ENCODE results near the gene MIB2. TPM values are rescaled to one million over a fixed set of nuclear protein-coding genes. Genes with fewer than 3 reads are reported as not detected.

Gene MIB2
- total RNA-seq, 2 donors from 2014 or later: 29.3 to 43.5 TPM

- no peak for DNase-seq (ENCODE audit: low spot score)
- no peak for ATAC-seq
- no peak overlapping the region for H3K27ac Mint-ChIP-seq
- peaks cover 9 to 13% of the 10 kb centered on the region in 2 donors for H3K4me1 Mint-ChIP-seq (ENCODE audit: low read depth in 2 of 2)
- no peaks in the 10 kb centered on the region for H3K9me3 Mint-ChIP-seq
- H3K36me3 Mint-ChIP-seq: no peaks in the 10 kb centered on the region
- H3K27me3 Mint-ChIP-seq: no peaks in the 10 kb centered on the region
- no peak overlapping the region for H3K4me3 Mint-ChIP-seq
These were observed 9.4 kb downstream of the MIB2 start for GRCh38 chr1:1624443-1625403.

GRCh38 chr1:1625404-1625775 lies 10.1 kb downstream of the MIB2 start:
- Mint-ChIP-seq H3K27me3 (no peaks in the 10 kb centered on the region), H3K36me3 (no peaks in the 10 kb centered on the region), H3K4me1 (ENCODE audit: low read depth in 2 of 2) (peaks cover 15 to 18% of the 10 kb centered on the region in 2 donors), H3K4me3 (no peak overlapping the region), H3K27ac (no peak overlapping the region), H3K9me3 (no peaks in the 10 kb centered on the region)
- DNase-seq (ENCODE audit: low spot score): no peak
- ATAC-seq: no peak

GRCh38 chr1:1625824-1626206 lies 10.5 kb downstream of the MIB2 start:
- no peak overlapping the region for H3K27ac Mint-ChIP-seq
- H3K4me1 Mint-ChIP-seq (ENCODE audit: low read depth in 2 of 2): peaks cover 17 to 19% of the 10 kb centered on the region in 2 donors
- H3K36me3 Mint-ChIP-seq: no peaks in the 10 kb centered on the region
- ATAC-seq (no peak), DNase-seq (ENCODE audit: low spot score) (no peak)
- no peak overlapping the region for H3K4me3 Mint-ChIP-seq
- no peaks in the 10 kb centered on the region for H3K27me3 Mint-ChIP-seq
- no peaks in the 10 kb centered on the region for H3K9me3 Mint-ChIP-seq

- Mint-ChIP-seq H3K27ac (no peak overlapping the region), H3K9me3 (no peaks in the 10 kb centered on the region), H3K4me1 (ENCODE audit: low read depth in 2 of 2) (peaks cover 17 to 19% of the 10 kb centered on the region in 2 donors), H3K27me3 (no peaks in the 10 kb centered on the region), H3K4me3 (no peak overlapping the region), H3K36me3 (no peaks in the 10 kb centered on the region)
- DNase-seq (ENCODE audit: low spot score): peak; percentile 64
- ATAC-seq: no peak
These were observed 11.2 kb downstream of the MIB2 start for GRCh38 chr1:1626207-1627141.

- ATAC-seq: no peak
- Mint-ChIP-seq H3K27ac (no peak overlapping the region), H3K27me3 (no peaks in the 10 kb centered on the region), H3K9me3 (no peaks in the 10 kb centered on the region), H3K36me3 (no peaks in the 10 kb centered on the region), H3K4me1 (ENCODE audit: low read depth in 2 of 2) (peaks cover 15 to 16% of the 10 kb centered on the region in 2 donors), H3K4me3 (no peak overlapping the region)
- peak; percentile 59 for DNase-seq (ENCODE audit: low spot score)
These were observed 12.0 kb downstream of the MIB2 start for GRCh38 chr1:1627261-1627828.

- Mint-ChIP-seq H3K36me3 (no peaks in the 10 kb centered on the region), H3K9me3 (no peaks in the 10 kb centered on the region), H3K27me3 (no peaks in the 10 kb centered on the region), H3K4me3 (peak overlapping the region; percentile 27), H3K27ac (no peak overlapping the region), H3K4me1 (ENCODE audit: low read depth in 2 of 2) (peaks cover 10% of the 10 kb centered on the region in 2 donors)
- DNase-seq (ENCODE audit: low spot score) (peak; percentile 60), ATAC-seq (no peak)
These were observed 12.8 kb downstream of the MIB2 start for GRCh38 chr1:1627829-1628753.

GRCh38 chr1:1628754-1629429 lies 13.6 kb downstream of the MIB2 start:
- Mint-ChIP-seq H3K27ac (no peak overlapping the region), H3K4me3 (peak overlapping the region; percentile 27), H3K9me3 (no peaks in the 10 kb centered on the region), H3K36me3 (no peaks in the 10 kb centered on the region), H3K27me3 (no peaks in the 10 kb centered on the region), H3K4me1 (ENCODE audit: low read depth in 2 of 2) (peaks cover 10% of the 10 kb centered on the region in 2 donors)
- ATAC-seq (peak; percentile 0 to 3), DNase-seq (ENCODE audit: low spot score) (peak; percentile 60)

- ATAC-seq (peak; percentile 67 to 74), DNase-seq (ENCODE audit: low spot score) (peak; percentile 87)
- Mint-ChIP-seq H3K4me3 (peak overlapping the region; percentile 81), H3K4me1 (ENCODE audit: low read depth in 2 of 2) (peaks cover 10% of the 10 kb centered on the region in 2 donors), H3K36me3 (no peaks in the 10 kb centered on the region), H3K27ac (peak overlapping the region; percentile 75 to 86), H3K27me3 (no peaks in the 10 kb centered on the region), H3K9me3 (no peaks in the 10 kb centered on the region)
These were observed 14.3 kb downstream of the MIB2 start for GRCh38 chr1:1629430-1630190.

- DNase-seq (ENCODE audit: low spot score) (peak; percentile 94), ATAC-seq (peak; percentile 83 to 87)
- Mint-ChIP-seq H3K9me3 (no peaks in the 10 kb centered on the region), H3K27me3 (no peaks in the 10 kb centered on the region), H3K36me3 (no peaks in the 10 kb centered on the region), H3K4me3 (peak overlapping the region; percentile 81), H3K4me1 (ENCODE audit: low read depth in 2 of 2) (peaks cover 10% of the 10 kb centered on the region in 2 donors), H3K27ac (peak overlapping the region; percentile 75 to 86)
These were observed 15.1 kb downstream of the MIB2 start for GRCh38 chr1:1630191-1630964.

- Mint-ChIP-seq H3K27ac (no peak overlapping the region), H3K27me3 (no peaks in the 10 kb centered on the region), H3K9me3 (no peaks in the 10 kb centered on the region), H3K4me1 (ENCODE audit: low read depth in 2 of 2) (peaks cover 7 to 10% of the 10 kb centered on the region in 2 donors), H3K36me3 (no peaks in the 10 kb centered on the region), H3K4me3 (peak overlapping the region; percentile 39)
- DNase-seq (ENCODE audit: low spot score): no peak
- ATAC-seq: peak; percentile 3 to 8
These were observed 15.9 kb downstream of the MIB2 start for GRCh38 chr1:1630965-1631781.
